Measurements from ENCODE around the gene PAMR1.

DNA sequence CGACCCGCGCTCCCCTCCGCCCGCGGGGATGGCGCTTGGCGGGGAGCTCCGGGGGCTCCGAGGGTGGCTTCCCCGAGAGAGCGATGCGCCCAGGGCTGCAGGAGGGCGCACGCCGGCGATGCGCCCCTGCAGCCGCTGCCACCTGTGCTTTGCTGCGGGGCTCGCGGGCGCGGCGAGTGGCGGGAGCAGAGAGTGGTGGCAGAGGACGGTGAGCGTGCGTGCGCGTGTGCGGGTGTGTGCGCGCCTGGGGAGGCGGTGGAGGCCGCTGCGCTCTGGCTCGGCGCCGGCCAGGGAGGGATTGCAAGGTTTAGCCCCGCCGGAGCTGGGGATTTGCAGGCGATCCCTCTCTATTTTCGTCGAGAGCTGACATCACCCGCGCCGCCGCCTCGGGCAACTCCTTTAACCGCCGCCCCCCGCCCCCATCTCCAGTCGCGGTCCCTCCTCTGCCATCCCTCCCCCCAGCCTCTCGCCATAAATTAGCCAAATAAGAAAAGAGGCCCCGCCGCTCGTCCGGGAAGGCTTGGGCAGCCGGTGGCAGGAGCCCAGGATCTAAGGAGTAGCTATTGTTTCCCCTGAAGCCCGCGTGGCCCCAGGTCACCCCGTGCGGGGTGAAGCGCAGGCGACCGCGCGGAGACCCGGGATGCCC is 106.1 kb downstream of the PAMR1 start, which contains the start of gene SLC1A2:
- TF ChIP-seq EZH2phosphoT487 (conservative IDR thresholded peaks at IDR 0.05; ENCODE audit: low read length) = no peak
- TF ChIP-seq, protein P1, sequence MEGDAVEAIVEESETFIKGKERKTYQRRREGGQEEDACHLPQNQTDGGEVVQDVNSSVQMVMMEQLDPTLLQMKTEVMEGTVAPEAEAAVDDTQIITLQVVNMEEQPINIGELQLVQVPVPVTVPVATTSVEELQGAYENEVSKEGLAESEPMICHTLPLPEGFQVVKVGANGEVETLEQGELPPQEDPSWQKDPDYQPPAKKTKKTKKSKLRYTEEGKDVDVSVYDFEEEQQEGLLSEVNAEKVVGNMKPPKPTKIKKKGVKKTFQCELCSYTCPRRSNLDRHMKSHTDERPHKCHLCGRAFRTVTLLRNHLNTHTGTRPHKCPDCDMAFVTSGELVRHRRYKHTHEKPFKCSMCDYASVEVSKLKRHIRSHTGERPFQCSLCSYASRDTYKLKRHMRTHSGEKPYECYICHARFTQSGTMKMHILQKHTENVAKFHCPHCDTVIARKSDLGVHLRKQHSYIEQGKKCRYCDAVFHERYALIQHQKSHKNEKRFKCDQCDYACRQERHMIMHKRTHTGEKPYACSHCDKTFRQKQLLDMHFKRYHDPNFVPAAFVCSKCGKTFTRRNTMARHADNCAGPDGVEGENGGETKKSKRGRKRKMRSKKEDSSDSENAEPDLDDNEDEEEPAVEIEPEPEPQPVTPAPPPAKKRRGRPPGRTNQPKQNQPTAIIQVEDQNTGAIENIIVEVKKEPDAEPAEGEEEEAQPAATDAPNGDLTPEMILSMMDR (IDR thresholded peaks at IDR 0.05; ENCODE audit: insufficient read depth, low read length, poor library complexity, severe bottlenecking) = no peak

All from SU-DHL-6 (cell line).